Ramos (cell line): ENCODE data around the gene HS3ST6.
"Not testable (repeated sequence)": the region's sequence is repeated elsewhere in the genome, so short reads cannot be mapped to it uniquely, and the experiment has no call there.

ENCODE experiments used
- in situ Hi-C: fragments of 300-500 bp; cut with MboI; formaldehyde crosslinking; loops from one replicate; pipeline ENCODE4 v1.14.3; 2022; ENCODE audit warnings: low sequenced_read_pairs; ENCODE audit not compliant: unreplicated experiment

HS3ST6 gene

DNA sequence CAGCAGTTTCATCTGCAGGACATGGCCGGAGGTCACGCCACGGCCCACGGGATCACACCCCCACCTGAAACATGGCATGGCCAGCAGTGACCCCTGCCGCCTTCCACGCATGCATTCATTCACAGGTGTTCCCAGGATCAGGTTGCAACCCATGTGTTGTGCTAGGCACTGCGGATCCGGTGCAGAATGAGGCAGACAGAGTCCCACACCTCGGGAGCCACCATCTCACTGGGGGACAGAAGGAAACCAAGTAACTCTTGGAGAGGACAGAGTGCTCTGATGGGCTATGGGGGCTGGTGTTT, 29.1 kb upstream of the HS3ST6 start:
- in situ Hi-C loops = no loop called here

DNA sequence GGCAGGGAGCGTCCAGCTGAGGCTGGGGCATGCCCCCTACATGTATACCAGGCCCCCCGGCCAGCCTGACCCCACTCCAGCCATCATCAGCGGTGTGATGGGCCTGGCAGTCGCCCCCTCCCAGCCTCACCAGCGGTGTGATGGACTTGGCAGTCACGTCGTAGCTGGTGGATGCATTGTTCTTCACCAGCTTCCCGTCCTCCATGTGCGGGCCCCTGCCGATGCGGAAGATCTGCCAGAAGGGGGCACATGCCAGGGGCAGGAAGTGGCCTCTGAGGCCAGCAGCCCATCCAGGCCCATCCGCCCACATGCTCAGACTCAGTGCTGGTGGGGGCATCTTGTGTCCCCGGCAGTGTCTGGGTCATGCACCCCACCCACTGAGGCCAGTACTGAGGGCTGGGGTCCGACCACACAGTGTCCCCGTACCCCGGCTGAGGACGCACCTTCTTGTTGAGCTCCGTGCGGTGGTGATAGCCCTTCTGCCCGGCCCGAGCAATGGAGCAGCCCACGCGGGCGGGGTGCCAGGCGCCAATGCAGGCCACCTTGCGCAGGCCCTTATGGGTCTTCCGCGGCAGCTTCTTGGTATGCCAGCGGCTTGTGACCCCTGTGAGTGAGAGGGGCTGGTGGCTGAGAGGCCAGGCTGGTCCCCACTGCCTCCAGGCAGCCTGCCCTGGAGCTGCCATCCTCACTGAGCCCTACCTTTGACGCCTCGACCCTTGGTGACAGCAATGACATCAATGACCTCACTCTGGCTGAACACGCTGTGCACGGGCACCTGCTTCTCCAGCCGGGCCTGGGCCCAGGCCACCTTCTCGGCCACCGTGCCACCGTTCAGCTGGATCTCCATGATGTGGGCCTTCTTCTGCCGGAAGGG, 28.5 kb upstream of the HS3ST6 start:
- in situ Hi-C loops = no loop called here

DNA sequence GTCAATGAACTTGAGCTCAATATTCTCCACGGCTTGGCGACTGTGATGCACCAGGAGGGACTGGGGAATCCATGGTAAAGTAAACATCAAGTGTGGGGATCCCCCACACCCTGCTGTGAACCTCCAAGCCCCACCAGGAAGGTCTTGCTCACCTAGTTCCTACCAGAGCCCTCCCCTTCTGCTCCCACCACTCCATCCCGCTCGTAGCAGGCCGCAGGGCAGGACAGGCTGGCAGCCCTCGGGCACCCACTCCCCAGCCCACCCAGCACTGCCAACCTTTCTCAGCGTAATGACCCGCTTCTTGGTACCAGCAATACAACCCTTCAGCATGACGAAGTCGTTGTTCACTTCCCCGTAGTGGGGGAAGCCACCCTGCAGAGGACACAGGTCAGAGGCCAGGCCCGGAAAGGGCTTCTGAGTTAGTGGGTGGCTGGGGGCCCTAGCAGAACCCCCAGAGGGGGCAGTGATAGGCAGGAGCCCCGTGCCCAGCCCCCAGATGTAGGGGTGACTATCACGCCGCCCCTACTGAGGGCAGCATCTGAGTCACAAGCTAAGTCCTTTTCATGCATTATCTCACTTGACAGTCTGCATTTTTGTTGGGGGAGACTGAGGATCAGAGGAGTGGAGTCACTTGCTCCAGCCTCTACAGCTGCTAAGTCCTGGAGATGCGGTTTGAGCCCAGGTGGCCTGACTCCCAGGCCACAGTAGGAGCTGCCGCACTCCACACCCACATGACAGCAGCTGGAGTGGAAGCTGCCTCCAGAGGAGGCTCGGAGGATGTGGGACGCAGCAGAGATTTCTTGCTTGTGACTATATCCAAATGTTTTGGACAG, 27.6 kb upstream of the HS3ST6 start:
- in situ Hi-C loops = no loop called here

DNA sequence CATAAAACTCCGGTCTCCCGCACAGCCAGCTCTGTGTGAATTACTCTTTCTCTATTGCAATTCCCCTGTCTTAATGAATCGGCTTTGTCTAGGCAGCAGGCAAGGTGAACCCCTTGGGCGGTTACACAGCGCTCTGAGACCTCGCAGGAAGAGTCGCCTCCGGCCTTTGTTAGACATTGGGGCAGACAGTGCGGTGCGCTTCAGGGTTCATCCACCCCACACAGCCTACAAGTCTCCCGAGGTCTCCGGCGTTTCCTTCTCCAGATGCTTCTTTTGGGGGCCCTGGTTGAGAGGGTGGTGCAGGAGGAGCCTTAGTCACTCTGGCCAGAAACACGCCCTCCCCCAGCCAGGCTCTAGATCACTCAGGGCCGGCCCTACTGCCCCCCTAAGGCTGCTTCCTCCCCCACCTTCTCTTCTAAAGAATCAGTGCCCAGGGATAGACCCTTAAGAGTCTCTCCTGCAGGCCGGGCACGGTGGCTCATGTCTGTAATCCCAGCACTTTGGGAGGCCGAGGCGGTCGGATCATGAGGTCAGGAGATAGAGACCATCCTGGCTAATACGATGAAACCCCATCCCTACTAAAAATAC, 26.5 kb upstream of the HS3ST6 start:
- in situ Hi-C loops = no loop called here

DNA sequence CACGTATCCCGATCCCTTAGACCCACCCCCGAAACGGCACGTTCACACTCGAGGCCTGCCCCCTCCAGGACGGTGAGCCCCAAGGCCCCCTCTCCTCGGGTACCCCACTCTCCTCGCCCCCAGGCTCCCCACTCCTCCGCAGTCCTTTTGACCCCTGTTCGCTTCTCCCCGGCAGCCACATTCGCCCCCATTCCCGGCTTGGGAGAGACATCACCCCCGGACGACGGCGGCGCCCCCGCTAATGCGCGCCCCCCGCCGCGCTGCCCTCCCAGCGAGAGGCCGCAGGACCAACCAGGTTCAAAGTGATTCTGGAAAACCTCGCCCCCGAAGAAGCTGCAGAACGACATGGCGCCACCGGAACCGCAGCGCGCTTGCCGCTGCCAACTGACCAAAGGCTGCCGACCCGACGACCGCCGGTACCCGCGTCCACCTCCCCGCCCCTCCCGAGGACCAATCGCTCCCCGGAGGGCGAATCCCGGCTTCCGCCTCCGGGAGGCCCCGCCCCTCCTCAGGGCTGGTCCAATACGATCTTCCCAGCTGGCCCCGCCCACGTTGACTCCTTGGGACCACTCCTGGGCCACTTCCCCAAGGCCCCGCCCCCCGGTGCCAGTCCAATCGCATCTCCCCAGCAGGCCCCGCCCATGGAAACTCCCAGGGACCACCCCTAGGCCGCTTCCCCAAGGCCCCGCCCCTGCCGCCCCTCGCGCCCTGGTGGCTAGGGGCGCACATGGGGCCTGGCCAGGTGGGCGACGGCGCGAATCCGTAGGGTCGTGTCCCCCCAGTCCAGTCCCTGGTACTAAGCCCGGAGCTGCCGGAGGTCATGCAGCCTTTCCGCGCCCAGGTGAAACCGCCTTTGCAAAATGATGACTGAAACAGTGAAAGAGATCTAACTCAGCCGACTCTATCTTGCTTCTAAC, 24.9 kb upstream of the HS3ST6 start, which contains the start of gene MSRB1:
Gene MSRB1 (minus strand): TSS at position 390 of the 917 bp plus-strand sequence. CDS start 43 bp downstream, at position 347.
- in situ Hi-C loops = no loop called here

DNA sequence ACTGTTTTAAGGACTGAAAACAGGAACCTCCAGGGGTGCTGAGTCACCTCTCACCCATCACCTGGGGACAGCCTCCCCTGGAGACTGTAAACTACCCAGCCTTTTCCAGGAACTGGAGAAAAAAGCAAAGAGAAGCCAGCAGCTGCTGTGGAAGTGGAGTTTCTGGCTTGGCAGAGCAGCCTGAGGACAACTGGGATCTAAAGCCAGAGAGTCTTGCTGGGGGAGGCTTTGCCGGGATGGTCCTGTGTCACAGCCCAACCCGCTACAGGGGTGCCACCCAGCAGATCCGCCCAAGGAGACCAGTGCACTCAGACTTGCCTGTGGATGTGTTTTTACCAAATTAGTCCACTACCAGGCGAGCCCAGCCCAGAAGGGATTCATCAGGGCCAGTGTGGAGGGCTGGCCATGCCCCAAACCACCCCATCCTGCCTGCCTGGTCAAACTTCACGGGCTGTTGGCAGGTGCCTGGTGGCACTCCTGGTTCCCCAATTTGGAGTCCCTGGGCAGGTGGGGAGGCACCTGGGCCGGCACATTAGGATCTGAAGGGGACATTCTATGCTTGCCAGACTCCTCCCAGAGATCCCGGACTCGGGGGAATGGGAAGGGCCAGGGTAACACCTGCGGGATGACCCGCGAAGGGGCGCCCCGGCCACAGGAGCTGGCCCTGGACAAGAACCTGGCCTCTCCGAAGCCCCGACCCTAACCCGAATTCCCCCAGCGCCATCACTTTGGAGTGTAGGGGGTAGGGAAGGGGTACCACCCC, 24.0 kb upstream of the HS3ST6 start:
- in situ Hi-C loops = no loop called here

DNA sequence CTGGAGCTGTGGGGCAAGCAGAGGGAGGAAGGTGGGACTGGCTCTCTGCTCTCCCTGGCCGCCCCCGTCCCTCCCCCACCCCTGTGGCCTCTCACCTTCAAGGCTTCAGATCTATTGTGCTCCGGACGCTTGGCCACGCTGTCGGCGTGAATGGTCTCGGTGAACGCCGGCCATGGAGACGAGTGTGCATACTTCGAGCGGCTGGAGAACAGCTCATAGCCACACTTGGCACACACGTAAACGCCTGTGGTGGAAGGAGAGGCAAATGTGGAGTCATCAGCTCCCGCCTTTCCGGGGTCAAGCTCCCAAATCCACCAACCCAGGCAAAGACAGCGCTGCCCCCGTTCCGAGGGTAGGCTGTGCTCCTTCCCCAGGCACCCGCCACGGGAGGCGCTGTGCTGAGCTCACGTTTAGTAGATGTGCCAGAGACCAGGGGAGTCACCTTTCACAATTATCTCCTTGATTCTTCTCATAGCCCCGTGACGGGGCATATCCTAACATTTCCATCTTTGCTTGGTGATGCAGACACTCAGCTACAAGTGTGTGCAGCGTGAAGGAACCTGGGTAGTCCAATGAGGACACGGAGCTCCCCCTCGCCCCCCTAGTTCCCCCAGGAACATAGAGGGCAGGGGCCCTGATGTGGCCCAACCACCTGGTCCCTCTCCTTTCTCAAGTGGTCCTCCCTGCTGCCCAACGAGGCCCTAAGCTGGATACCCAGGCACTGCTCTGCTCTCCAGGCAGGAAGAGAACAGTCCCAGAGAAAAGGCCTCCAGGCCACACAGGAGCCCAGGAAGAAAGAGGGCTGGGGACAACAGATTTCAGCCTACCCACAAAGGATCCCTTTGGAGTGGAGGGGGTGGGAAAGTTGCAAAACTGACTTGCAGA, 23.2 kb upstream of the HS3ST6 start:
- in situ Hi-C loops = no loop called here

DNA sequence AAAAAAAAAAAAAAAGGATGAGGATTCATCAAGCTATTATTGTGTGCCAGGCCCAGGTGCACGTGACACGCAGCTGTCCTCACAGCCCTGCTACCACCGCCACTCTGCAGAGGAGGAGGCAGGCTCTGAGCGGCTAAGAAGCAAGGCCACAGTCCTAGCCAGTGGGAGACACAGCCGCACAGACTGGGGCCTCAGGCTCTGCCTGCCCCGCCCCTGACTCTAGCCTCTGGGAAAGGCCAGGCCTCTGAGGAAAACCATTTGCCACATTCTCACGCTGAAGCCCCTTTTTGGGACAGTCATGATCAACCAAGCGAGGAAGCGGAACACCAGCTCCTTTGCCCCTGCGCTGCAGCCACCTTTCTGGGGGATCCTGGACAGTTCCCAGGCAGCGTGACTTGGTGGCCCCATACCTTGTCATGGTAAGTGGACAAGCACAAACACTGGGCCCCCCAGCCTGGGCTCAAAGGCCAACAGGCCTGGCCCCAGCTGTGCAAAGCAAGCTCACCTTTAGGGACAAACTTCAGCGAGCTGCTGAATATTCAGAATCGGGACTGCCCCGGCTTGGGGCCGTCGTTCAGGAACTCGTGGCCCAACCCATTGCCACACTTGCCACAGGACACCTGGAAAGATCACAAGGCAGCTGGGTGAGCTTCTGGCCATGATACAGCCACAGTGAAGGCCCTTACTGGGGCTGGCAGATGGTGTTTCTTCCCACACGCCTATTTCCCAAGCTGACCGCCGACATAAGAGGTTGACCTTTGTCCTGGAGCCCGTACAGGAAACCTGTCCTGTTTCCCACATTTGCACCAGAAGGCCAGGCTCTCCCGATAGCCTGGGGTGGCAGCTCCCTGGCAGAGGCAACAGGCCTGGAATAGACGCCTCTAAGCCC, 22.3 kb upstream of the HS3ST6 start:
- in situ Hi-C loops = no loop called here

DNA sequence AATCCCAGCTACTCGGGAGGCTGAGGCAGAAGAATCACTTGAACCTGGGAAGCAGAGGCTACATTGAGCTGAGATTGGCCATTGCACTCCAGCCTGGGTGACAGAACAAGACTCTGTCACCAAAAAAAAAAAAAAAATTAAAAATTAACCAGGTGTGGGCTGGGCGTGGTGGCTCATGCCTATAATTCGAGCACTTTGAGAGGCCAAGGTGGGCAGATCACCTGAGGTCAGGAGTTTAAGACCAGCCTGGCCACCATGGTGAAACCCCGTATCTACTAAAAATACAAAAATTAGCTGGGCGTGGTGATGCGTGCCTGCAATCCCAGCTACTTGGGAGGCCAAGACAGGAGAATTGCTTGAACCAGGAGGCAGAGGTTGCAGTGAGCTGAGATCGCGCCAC, 21.6 kb upstream of the HS3ST6 start:
- in situ Hi-C loops = not testable (repeated sequence)

DNA sequence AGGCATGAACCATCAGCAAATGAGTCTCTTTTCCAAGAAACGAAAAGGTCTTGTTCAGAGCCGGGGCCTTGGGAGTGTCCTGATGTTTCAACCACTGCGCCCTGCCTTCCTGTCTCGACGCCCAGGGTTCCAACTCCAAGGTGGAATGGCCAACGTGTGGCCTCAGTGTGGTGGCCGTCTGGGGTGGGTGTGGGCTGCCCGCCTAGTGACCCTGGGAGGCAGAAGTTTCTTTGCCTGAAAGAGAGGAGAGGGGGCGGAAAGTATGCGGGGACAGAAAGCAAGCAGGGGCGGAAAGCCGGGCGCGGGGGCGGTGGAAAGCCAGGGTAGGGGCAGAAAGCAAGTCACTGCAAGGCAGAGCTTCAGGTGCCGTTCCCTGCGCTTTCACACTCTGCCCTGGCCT, 20.7 kb upstream of the HS3ST6 start:
- in situ Hi-C loops = no loop called here

DNA sequence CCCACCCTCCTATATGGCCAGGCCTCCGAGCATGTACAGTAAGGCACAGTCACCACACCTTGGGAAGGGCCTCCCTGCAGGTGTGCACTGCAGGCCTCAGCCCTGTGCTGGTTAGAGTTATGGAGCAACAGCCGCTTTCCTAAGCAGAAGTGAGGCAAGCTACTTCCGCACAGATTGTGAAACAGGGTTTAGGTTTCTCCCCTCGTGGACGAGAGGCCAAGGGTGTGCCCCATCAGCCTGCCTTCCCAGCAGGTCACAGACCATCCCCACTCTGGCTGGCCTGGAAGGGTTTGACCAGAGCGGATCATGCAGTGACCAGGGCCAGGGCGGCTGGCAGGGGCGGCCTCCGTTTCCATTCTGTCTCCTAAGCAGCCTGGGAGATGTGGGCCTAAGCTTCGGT, 20.1 kb upstream of the HS3ST6 start:
- in situ Hi-C loops = no loop called here

DNA sequence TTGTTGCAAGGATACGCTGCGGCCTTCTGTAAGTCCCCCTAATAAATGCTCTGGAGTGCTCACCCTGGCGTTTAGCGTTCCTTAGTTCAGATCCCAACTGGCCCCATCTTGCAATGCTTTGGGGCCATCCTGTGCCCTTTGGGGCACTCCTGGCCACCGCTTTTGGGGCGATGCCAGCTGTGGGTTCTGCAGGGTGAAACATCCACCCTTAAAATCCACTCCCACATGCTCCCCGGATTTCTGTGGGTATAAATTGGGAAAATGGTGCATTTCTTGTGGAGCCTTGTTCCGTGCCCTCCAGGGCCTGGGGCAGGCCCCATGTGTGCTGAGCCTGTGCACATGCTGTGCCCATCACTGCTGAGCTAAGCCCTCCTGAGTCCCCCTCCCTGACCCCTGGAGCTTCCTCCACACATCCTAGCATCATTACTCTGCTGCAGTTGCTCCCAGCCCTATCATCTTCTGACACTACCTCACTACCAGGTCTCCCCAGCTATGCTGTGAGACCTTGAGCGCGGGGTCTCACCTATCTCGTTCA, 18.8 kb upstream of the HS3ST6 start:
- in situ Hi-C loops = no loop called here

DNA sequence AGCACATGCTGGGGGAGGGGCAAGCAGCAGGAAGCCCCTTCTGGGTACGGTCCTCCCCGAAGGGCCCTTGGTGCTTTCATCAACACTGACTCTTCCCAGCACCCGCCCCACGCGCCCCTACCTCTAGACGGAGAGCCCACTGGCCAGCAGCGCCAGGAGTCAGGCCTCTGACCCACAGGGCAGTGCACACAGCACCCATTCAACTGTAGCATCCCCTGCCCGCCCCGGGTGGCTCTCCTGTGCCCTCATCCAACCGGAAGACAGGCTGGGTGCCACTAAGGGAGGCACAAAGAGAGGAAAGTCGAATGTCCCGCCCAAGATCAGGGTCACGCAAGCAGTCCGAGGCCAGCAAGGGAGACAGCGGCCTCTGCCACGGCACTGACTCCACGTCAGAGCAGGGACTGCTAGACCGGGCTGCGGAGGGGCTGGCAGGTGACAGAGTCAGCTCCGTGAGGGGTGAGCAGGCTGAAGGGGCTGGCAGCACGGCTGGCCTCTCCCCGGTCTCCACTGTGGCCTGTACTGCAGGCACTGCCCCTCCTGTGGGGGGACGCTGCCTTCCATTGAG, 15.0 kb upstream of the HS3ST6 start:
- in situ Hi-C loops = loop anchor here (5.0 kb wide), 1 partner anchor 76 kb away; no protein-coding TSS in a partner anchor

DNA sequence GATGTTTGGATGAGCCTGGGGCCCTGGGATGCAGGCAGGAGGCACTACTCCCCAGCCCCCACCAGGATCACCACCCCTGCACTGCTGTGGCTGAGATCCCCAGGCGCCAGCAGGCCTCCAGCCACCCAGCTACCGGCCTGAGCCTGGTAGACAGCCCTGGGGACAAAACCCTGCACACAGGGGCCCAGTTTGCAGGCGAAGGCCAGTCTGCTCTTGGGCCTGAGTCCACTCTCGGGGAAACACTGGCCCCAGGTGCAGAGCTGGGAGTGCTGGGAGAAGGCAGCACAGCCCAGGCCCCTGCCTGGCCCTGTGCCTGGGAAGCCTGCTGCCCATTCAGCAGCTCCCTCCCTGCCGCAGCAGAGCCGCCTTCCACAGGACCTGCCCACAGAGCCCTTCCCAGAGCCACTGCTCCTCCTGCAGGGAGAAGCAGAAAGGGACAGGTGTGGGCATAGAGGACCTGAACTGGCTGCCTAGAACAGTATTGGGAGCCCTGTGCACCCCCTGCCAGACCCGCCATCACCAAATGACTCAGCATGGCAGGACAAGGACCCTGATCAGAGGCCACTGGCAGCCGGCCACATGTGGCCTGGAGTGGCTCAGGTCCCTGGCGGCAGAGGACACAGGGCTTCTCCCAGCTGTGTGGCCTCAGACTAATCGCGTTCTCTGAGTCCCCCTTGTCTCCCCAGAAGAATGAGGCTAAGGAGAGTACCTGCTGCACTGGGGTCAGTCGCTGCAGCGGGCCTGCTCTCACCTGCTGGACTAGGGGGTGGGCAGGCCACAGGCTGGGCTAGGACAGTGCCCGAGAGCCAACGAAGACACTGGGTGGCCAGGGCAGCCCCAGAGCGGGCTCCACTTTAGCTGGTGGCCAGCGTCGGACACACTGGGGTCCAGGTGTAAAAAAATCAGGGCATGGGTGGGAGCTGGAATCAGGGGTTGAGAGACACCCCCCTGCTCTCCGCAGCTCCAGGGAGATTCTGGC, 14.1 kb upstream of the HS3ST6 start:
- in situ Hi-C loops = loop anchor here (5.0 kb wide), 1 partner anchor 75 kb away; no protein-coding TSS in a partner anchor

DNA sequence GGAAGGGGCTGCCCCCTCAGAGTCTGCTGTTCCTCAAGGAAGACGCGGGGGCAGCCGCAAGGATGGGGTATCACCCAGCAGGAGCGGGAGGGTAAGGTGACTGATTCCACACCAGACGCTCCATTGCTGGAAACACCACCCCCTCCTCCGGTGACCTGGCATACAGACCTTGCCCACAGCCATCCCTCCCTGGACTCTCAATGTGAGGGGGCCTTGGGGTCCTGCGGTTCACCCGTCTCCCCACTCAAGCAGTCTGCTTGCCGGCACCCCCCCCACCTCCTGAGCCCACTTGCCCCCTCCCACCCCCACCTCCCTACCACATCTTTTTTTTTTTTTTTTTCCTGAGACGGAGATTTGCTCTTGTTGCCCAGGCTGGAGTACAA, 12.1 kb upstream of the HS3ST6 start:
- in situ Hi-C loops = loop anchor here (5.0 kb wide), 1 partner anchor 73 kb away; no protein-coding TSS in a partner anchor
